HG02973 (cell line): ENCODE data around the gene CEACAM20.
"Not testable (repeated sequence)": the region's sequence is repeated elsewhere in the genome, so short reads cannot be mapped to it uniquely, and the experiment has no call there.

Experiments
- ATAC-seq: cut with Tn5 transposase; IDR thresholded peaks from one replicate; pipeline ENCODE4 v1.9.1; 2021; ENCODE audit warnings: moderate library complexity; ENCODE audit not compliant: unreplicated experiment

The CEACAM20 gene

DNA sequence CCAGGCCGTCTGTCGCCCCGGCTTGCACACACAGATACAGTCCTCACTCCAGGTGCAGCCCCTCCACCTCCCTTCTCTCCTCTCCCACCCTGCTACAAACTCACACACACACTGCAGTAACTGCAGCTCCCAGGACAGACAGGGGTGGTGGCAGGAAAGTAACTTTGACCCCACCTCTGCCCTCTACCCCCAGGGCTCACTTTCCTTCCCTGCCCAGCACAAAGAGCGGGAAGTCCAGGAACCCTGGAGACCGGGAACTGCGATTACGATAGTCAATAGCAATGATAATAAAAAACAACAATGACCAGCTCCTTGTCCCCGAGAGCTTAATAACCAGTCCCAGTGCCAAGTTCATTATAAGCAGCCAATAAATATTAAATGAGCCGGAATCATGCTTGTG is at the start of gene CEACAM20:
CEACAM20 (minus strand) TSS at position 140 of the 400 bp plus-strand sequence. CDS start 166 bp downstream, outside the sequence.
- no peak for ATAC-seq

- no peak for ATAC-seq
Measured at GRCh38 chr19:44577566-44577874, 48.0 kb upstream of the CEACAM20 start.

GRCh38 chr19:44576843-44577565 is 47.5 kb upstream of the CEACAM20 start:
- no peak for ATAC-seq

- no peak for ATAC-seq
Measured at GRCh38 chr19:44575116-44575700, 45.7 kb upstream of the CEACAM20 start.

- no peak for ATAC-seq
Measured at GRCh38 chr19:44574186-44574950, 44.9 kb upstream of the CEACAM20 start.

DNA sequence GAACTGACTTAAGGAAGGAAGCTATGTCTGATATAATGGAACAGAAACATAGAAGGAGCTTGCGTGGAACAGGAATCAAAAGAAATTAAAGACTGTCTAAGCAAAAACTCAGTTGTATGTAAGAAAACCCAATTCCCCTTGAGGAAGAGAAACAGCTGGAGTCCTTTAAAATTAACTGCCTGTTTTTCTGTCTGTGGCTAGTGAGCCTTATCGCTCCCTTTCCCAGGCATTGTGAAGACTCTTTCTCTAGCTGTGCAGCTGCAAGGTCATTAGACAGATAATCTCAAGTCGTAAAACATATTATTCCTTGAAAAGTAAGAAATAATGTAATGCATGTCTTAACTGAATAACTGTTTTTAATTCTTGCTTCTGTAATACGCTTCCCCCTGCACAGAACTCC is 44.2 kb upstream of the CEACAM20 start:
- ATAC-seq, result no peak

- no peak for ATAC-seq
Measured at GRCh38 chr19:44573183-44573582, 43.7 kb upstream of the CEACAM20 start.

DNA sequence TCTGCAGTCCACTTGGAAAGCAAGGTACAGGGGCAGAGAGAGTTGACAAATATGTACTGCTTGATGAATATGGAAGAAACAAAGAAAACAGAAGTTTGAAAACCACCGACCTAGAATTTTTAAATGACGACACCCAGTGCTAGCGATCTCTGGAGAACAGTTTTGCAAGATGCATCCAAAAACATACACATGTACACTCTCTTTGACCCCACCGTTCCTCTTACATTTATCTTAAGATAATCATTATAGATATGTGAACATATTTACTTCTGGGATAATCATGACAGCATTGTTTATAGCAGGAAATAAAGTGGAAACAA is 43.1 kb upstream of the CEACAM20 start:
- ATAC-seq, result no peak

DNA sequence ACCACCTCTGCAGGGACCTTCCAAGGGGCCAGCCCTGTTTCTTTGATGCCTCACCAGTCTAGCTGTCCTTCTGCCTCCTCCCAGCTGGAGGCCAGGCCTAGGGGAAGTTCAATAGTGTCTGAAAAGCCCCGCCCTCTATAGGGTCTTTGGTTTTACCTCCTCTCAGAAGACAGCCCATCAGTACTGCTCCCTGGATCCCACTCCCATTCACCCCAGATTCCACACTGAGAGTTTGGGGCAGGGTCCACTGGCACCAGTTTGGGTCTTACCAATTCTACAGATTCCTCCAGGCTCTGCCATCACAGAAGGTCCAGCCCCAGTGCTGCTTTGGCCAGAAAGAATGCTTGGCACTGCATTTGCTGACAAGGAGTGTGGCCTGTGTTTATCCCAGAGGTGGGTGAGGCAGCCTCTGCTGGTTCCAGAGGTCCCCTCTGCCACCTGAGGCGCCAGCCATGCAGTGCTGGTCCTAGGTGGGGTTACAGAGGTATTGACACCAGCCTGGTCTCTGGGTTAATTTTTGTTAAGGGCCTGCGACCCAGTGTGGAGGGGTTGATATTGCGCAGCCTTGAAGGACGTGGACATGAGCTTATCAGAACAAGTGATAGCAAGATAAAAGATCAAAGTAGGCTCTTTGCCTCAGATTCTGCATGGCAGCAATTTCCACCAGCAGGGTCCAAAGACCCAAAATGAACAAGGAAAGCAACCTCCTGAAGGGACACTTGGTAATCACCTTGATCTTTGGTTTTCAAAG is 42.5 kb upstream of the CEACAM20 start:
- ATAC-seq, result no peak

GRCh38 chr19:44570984-44571684 is 41.7 kb upstream of the CEACAM20 start:
- no peak for ATAC-seq

DNA sequence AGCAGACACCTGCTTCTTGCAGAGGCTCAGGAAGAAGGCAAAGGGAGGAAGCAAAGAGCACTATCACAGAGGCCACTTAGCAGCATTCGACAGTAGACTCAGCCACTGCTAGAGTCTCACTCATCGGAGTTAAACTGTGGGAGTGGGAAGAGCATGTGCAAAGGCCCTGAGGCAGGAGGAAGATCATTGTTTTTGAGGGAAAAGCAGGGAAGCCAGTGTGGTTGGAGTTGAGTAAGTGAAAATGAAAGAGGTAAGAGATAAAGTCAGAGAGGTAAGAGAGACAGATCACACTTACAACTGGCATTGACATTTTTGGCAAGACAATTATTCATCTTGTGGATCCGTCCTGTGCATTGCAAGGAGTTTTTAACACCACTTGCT is 41.1 kb upstream of the CEACAM20 start:
- ATAC-seq, result no peak

- no peak for ATAC-seq
Measured at GRCh38 chr19:44567745-44568144, 38.3 kb upstream of the CEACAM20 start.

GRCh38 chr19:44566984-44567383 is 37.5 kb upstream of the CEACAM20 start:
- ATAC-seq, result no peak

GRCh38 chr19:44563086-44563655 is 33.7 kb upstream of the CEACAM20 start:
- ATAC-seq, result not testable (repeated sequence)

GRCh38 chr19:44557933-44558332 is 28.5 kb upstream of the CEACAM20 start:
- no peak for ATAC-seq

- no peak for ATAC-seq
Measured at GRCh38 chr19:44554641-44555246, 25.3 kb upstream of the CEACAM20 start.

- no peak for ATAC-seq
Measured at GRCh38 chr19:44553478-44554171, 24.1 kb upstream of the CEACAM20 start.

DNA sequence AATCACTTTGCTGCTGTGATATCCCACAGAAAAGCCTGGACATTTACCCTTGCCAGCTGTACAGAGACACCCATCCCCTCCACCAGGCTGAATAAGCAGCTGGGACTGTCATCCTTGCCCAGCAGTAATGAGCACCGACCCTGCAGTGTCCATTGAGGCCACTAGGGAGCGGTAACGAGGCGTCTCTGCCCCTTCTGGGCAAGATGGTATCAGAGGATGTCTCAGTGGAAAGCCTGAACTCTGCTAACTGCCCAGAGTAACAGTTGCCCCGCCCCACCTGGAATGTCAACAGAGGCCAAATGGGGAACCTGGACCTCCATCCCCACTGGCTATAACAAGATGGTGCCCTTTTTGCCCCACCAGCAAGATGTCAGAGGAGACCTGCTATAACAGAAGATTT is 22.8 kb upstream of the CEACAM20 start:
- no peak for ATAC-seq

DNA sequence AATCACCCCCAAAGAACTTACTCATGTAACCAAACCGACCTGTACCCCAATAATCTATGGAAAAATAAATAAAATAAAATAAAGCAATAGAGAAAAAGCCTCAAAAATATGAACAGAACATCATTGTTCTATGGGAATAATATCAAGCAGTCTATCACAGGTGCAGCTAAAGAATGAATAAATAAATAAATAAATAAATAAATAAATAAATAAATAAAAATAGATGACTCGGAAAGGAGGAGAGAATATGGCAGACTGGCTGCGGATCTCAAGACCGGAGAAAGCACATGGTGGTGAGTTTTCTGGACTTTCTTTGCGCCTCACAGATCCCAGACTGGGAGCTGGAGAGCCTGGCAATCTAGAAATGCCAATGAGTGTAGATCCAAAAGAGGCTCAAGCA is 22.4 kb upstream of the CEACAM20 start:
- ATAC-seq, result no peak

DNA sequence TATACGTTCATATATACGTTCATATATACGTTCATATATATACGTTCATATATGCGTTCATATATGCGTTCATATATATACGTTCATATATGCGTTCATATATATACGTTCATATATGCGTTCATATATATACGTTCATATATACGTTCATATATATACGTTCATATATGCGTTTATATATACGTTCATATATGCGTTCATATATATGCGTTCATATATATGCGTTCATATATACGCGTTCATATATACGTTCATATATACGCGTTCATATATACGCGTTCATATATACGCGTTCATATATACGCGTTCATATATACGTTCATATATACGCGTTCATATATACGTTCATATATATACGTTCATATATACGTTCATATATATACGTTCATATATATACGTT is 21.5 kb upstream of the CEACAM20 start:
- ATAC-seq, result not testable (repeated sequence)
